ENCODE results near the gene POLR2F.
"Not testable (repeated sequence)": the region's sequence is repeated elsewhere in the genome, so short reads cannot be mapped to it uniquely, and the experiment has no call there.

The POLR2F gene

DNA sequence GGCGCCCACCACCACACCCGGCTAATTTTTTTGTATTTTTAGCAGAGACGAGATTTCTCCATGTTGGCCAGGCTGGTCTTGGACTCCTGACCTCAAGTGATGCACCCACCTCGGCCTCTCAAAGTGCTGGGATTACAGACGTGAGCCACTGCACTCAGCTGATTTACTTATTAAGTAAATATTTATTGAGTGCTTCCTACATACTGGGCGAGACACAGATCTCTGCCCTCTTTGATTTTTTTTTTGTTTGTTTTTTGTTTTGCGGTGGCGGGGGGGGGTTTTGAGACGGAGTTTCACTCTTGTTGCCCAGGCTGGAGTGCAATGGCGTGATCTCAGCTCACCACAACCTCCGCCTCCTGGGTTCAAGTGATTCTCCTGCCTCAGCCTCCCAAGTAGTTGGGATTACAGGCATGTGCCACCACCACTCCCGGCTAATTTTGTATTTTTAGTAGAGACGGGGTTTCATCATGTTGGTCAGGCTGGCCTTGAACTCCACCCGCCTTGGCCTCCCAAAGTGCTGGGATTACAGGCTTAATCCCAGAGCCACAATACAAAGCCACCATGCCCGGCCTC lies 2.4 kb downstream of the POLR2F start:
- not testable (repeated sequence) for DNase-seq

DNA sequence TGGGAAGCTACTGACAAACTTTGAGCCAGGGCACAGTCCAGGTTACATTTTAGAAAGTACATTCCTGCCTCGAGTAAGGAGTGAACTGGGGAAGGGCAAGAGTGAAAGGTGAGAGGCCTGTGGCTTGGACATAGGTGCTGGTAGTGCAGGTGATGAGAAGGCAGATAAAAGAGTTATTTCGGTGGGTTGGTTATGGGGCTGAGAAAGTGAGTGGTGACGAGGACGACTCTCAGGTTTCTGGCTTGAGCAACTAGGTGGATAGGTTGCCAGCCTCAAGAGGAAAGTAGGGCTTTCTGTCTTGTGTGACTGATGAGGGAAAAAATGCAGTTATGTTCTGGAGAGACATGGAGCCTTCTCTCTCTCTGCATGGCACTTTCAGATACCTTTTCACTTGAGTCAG lies 3.7 kb downstream of the POLR2F start:
- DNase-seq = no peak

DNA sequence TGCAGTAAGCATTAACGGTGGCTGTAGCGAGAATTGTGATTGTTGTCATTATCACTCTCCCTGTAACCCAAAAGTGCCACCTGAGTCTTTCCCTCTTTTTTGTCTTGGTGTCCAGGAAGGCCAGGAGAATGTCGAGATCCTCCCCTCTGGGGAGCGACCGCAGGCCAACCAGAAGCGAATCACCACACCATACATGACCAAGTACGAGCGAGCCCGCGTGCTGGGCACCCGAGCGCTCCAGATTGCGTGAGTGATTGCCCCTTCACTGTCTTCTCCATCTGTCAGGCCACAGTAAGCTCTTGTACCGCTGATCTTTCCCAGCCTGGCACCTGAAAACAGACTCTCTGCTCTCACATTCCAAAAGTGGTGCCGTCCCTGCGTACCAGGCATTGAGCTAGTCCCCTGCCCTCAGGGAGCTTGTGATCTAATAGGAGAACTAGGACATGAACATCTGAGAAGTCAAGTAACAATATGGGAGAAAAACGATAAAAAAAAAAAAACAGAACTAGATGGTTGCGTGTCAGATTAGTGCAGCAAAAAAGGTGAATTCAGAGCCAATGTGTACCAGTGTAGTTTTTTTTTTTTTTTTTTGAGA lies 5.8 kb downstream of the POLR2F start:
- DNase-seq = no peak

DNA sequence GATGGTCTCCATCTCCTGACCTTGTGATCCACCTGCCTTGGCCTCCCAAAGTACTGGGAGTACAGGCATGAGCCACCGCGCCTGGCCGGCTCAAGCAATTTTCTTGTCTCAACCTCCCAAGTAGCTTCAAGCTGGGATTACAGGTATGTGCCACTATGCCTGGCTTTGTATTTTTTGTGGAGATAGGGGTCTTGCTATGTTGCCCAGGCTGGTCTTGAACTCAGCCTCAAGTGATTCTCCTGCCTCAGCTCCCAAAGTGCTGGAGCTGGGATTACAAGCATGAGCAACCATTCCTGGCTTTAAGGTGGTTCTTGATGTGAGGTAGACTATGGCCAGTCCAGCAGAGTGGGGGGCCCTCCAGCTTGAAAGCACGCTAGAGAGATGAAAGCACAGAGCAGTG lies 7.6 kb downstream of the POLR2F start:
- DNase-seq = no peak

DNA sequence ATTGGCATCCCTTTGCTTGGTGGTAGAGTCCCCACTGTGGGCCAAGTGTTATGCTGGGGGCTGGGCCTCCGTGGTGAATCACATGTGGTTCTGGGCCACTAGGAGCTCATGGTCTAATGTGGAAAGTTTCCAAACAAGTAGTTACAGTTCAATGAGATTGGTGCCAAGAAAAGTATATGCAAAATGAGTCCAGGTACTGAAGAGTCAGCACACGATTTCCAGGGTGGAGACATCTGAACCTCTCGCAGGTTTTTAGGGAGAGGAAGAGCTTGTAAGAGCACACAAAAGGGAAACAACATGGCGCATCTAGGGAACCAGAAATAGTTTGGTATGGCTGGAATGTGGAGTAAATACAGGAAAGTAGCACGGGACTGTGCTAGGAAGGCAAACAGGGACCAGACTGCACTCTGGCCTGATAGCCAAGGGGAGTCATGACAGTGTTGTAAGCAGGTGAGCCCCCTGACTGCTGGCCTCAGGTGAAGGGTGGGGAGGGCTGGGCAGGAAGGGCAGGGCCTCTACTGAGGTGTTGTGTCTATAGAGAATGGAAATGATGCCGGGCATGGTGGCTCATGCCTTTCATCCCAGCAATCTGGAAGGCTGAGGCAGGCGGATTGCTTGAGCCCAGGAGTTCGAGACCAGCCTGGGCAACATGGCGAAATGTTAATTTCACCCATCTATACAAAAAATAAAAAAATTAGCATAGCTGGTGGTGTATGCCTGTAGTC lies 12.6 kb downstream of the POLR2F start:
- no peak for DNase-seq

DNA sequence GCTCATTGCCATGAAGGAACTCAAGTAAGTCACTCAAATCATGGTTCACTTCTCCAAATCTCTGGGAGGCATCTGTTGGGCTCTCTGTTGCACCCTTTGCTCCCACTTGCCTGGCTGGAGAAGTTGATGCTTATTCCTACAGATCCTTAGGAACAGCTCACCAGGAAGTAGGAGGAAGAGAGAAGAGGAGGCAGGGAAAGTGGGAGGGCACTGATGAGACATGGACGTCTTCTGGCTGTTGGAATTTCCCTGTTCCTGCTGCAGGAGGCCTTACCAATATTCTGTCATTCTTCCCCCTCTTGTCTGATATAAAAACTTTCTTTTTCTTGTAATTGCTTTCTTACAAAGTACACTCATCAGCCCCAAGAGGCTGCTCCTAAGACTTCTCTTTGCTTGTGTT lies 13.6 kb downstream of the POLR2F start:
- no peak for DNase-seq

DNA sequence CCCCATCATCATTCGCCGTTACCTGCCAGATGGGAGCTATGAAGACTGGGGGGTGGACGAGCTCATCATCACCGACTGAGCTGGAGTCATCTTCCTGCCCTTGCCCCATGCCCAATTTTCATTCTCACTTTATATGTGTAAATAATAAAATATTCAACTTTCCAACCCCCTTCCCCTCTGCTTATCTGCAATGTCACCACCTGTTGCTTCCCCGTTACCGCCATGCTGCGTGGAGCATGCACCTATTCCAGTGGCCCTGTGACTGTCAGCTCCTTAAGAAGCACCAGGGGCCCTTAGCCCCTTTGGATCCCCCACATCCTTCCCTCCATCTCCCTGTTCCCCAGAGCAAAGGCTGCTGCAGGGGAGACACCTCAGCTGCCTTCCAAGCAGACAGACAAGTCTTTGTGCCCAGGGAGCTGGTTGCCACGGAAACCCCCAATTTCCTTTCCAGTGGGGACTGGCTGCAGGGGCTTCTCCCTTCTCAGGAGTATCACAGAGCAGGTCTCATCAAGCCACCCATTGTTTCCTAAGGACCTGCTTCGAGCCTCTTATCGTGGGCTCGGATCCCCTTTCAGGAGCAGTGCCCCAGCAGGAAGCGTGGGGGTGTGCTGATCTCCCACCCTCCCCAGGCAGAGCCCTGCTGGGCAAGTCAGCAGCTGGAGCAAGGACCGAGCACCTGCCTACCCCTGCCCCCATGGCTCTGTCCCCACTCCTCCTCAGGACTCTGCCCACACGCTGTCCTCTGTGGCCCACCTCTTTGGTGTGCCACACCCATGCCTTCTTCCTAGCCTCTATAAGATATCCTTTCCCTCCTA lies 14.3 kb downstream of the POLR2F start:
- no peak for DNase-seq

DNA sequence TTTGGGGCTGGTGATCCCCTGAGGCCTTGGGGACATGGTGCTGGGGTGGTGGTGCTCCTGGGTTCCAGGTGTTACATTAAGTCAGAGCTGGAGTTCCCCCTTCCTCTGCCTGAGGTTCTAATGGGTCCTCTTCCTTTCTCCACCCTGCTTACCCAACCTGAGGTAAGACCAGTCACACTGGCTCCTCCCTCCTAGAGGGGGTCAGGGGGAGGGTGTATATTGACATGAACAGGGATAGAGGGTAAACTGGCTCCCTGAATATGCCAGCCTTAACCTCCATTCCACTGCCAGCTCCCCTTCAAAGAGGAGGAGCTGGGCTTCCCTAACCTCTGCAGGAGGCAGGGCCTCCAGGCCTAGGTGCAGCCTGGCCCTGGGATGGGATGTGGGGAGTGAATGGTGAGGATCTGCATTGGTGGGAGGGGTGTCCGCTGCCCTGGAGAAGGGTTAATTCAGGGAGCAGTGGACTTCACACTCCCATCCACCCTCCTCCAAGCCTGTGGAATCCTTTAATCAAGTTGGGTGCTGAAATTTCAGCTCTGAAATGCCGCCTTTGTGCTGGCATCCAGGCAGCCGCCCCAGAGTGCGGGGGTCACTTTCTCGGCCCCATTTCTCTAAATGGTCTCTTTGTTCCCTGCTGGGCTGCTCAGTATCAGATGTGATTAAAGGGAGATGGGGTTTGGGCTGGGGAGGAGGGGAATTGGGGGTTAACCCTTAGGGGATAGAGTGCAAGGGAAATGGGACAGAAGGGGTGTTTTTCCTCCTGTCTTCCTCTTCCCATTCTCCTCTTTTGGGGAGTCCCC lies 15.2 kb downstream of the POLR2F start:
- no peak for DNase-seq

DNA sequence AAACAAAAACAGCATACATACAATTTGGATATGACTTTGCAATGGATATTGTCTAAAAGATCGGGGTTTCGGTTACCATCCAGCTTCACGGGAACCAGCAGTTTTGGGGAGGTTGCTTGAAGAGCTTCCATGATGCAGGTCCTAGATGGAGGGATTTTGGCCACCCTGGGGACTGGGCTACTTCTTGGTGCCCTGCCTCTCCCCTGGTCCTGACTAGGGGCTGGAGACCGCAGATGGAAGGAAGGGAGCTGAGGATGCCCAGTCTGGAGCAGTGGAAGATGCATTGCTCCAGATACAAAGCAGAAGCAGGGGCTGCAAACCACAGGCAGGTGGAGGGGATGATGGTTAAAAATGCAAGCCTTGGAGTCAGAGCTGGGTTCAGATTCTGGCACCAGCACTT lies 17.4 kb downstream of the POLR2F start:
- no peak for DNase-seq

DNA sequence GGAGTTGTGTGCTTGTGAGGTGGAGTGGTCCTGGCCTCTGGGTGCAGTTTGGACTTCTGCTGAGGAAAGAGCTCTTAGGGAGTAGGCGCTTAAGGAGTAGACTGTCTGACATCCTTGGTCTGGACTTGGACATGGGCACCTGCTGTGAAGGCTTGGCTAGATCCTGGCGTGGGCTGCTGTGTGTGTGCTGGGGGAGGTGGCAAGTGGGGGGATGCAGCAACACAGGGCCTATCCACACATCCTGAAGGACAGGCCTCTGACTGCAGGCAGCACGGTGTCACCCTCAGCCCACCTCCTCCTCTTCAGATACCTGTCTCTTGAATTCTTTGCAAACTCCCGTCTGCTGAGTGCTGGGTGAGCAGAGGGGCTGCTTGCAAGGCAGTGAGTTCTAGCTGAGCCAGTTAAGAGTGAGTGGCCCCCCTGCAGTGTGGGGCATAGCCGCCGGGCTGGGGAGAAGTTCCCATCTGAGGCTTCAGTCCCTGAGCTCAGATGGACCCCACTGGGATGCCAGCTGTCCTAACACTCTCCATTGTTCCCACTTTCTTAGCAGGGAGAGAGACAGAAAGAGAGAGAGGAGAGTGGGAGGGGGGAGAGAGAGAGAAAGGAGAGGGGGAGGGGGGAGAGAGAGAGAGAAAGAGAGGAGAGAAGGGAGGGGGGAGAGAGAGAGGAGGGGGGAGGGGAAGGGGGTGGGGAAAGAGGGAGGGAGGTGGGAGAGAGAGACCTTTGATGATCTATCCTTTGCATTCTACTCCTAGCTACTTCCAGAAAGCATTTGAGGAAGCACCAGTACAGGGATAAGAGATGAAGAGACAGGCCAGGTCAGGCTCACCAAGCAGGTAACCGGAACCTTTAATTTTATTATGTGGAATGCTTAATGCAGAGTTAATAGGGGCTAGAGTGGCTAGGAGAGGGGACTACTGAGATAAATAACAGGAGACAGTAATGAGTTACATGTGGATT lies 18.3 kb downstream of the POLR2F start:
- DNase-seq = no peak

DNA sequence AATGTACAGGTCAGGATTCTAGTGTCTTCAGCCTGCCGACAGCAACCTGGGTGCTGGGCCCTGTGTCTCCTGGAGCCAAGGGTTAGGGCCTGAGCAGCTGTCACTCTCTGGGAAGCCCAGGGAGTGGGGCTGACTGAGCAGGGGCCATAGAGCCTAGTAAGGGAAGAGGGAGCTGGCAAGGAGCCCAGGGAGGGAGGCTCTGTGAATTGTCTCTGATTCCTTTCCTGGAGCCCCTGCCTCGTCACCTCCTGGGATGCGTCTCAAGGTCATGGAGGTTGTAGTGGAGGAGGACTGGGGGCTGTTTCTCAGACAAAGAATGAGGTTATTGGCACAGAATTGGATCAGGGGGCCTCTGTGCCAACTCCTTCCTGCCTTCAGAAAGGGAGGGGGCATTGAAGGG lies 19.0 kb downstream of the POLR2F start:
- DNase-seq = no peak

DNA sequence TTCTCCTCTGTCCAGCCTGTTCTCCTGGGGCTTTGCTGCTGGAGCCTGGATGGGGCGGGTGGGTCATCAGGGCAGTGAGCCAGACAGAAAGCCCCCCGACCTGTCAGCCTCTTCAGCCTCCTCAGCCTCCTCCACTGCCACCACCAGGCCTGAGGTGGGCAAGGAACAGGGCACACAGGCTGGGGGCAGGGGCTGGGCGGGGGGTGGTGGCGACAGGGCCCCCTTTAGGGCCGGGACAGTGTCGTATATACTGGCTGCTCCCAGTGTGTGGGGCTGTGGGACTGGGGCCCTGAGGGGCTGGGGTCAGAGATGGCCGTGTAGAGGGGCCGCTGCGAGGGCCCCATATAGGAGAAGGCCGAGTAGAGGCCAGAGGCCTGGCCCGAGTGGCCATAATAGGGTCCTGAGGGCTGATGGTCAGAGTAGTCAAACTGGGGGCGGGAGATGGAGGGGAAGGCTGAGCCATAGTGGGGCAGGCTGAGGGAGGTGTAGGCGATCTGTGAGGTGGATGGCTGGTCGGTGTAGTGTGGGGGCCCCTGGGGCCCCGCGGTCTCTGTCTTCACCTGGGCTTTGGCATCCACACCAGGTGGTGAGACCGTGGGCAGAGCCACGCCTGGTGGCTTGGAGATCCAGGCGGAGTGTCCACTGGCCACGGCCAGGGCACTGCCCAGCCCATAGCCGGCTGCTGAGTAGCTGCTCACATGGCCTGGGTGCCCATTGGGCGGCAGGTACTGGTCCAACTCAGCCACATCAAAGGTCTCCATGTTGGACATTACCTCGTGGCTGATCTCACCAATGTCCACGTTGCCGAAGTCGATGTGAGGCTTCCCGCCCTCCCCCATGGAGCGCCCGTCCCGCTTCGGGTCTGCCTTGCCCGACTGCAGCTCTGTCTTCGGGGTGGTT lies 20.0 kb downstream of the POLR2F start:
- DNase-seq = no peak

DNA sequence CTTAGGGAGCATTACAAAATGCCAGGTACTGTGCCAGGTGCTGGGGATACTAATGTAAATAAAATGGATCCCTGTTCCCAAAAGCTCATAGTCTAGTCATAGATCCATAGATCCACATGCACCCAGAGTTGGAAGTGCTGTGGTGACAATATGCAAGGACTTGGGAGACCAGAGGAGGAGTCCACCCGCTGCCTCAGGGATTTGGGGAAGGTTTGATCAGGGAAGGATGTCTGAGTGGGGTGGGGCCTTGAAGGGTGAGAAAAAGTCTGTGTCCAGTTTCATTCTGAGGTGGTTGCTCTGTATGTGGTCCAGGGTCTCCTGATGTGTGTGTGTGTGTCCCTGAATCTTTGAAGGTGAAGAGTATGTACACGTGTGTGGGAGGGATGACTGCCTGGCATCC lies 21.7 kb downstream of the POLR2F start:
- no peak for DNase-seq

DNA sequence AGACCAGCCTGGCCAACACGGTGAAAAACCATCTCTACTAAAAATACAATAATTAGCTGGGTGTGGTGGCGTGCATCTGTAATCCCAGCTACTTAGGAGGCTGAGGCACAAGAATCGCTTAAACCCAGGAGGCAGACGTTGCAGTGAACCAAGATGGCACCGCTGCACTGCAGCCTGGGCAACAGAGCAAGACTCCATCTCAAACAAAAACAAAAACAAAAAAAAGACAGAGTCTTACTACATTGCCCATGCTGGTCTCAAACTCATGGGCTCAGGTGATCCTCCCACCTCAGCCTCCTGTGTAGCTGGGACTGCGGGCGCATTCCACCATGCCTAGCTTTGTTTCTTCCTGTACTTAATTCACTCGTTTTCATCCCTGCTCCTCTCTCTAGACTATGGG lies 22.5 kb downstream of the POLR2F start:
- DNase-seq = not testable (repeated sequence)

DNA sequence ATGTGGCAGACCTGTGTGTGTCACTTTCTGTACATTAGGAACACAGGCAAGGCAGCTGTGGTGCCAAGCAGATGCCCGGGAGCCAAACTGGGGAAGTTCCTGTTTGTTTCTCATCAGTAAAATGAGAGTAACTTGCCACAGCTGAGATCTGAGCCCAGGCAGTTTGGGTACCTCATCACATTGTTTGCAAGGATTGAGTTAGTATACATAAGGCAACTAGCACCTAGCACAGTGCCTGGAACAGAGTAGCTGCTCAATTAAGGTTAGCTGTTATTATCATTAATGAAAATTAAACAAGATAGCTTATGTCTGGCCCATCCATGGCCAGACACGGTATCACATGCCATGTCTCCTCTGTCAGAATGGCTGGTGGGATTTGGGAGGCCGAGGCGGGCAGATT lies 23.0 kb downstream of the POLR2F start:
- no peak for DNase-seq

DNA sequence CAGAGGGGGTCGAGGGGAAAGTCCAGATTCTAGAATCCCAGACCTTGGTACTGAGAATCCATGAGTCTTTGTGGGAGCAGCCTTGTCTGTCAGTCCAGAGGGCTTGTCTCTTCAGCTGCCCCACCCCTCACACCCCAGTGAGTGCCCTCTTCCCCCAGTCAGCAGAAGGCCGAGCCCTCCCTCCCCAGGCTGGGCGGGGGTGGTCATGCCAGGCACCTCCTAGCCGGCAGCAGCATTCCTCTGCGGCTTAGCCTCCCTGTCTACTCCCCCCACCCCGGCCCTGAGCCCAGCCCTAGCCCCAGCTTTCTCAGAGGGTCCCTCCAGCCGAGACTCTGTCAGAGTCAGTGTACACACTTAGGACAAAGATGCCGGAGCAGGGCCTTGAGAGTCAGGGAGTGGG lies 26.3 kb downstream of the POLR2F start:
- no peak for DNase-seq

DNA sequence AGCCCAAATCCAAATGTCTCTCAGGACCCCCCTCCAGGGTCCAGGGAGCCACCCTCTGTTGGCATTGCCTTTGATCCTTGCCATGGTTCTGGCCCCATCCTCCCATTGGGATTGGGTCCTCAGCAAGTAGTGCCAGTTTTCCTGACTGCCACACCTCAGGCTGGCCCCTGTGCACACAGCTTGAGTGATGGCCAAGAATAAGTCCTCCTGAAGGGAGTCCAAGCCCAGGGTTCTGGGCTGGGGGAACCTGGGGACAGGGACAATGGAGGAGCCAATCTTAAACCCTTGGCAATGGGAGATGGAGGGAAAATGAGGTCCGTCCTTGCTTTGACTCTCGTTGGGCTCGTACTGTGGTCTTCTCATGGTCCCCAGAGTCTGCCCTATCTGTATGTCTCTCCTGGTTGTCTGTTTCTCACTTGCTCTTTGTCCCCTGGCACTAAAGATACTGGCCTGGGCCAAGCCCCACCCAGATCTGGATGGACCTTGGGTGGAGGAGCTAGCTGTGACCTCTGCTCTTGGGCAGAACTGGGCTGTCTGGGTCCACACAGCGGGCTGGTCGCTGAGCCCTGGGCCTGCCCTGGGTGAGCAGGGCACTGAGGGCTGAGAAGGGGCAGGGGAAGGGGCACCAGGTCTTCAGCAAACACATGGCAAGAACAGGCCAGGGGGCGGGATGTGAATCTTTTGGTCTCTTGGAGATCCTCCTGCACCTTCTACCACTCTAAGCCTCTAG lies 27.9 kb downstream of the POLR2F start:
- no peak for DNase-seq

DNA sequence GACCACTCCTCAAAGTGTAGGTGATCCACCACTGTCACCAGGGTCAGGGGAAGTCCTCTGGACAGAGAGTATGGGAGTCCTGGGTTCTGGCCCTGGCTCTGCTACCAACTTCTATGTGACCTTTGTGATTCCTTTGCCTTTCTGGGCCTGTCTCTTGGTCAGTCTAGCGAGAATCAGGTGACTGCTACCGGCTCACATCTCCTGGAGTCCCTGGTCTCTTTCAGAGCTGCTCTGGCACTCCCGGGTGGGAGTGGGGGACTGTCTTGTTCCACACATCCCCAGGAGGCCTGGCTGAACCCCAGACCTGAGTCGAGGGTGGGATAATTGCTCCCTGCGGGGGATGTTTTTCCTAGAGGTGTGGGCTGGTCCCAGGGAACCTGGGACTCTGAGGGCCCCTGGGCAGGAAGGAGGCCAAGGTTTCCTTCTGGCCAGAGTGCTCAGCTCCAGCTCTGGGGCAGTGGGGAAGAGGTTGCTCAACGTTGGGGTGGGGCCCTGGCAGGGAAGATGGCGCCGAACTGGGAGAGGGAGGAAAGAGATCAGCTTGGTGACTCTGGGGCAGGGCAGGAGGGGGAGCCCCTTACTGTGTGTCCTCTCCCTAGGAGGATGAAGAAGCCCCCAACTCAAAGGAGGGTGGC lies 28.8 kb downstream of the POLR2F start:
- DNase-seq = no peak
